ENCODE results near the gene PLPPR5. TPM values are rescaled to one million over a fixed set of nuclear protein-coding genes. Genes with fewer than 3 reads are reported as not detected.

Gene PLPPR5, protein sequence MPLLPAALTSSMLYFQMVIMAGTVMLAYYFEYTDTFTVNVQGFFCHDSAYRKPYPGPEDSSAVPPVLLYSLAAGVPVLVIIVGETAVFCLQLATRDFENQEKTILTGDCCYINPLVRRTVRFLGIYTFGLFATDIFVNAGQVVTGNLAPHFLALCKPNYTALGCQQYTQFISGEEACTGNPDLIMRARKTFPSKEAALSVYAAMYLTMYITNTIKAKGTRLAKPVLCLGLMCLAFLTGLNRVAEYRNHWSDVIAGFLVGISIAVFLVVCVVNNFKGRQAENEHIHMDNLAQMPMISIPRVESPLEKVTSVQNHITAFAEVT
- not detected in 2 replicates for total RNA-seq

DNA sequence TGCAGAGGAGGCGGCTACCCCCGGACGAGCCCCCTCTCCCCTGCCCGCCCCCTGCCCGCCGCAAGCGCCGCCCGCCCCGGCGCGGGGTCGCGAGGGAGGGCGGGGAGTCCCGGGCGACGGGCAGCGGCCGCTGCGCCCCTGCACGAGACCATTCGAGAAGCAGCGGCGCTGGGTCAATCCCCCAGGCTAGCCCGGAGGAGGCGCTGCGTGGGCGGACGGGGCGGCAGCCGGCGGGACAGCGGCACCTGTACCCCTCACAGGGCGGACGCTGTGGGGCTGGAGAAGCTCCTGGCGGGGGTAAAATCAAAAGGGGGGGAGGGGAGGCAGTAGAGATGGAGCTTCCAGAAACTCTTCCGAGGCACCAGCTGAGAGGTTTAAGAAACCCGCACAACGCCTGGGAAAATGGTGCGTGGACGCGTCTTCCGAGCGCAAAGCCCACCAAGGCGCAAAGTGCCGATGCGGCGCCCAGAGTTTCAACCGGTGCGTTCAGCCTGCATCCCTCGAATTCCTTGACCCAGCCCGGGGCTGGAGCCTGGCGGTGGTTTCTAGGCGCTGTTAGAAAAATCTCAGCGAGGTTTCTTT lies at the start of gene PLPPR5:
Gene PLPPR5, minus strand, starts transcription at position 1 of the 582 bp plus-strand sequence. CDS start 190 bp downstream, outside the sequence.

